Measurements from ENCODE around the gene CORO7.
"Not testable (repeated sequence)": the region's sequence is repeated elsewhere in the genome, so short reads cannot be mapped to it uniquely, and the experiment has no call there.

The CORO7 gene

DNA sequence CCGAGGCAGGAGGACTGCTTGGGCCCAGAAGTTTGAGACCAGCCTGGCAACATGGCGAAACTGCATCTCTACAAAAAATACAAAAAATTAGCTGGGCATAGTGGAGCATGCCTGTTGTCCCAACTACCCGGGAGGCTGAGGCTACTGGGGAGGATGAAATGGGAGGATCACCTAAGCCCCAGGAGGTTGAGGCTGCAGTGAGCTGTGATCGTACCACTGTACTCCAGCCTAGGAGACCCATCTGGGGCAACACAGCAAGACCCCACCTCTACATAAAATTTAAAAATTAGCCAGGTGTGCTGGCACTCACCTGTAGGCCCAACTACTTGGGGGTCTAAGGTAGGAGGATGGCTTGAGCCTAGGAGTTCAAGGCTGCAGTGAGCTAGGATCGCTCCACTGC, 67.1 kb downstream of the CORO7 start:
- no peak for DNase-seq

DNA sequence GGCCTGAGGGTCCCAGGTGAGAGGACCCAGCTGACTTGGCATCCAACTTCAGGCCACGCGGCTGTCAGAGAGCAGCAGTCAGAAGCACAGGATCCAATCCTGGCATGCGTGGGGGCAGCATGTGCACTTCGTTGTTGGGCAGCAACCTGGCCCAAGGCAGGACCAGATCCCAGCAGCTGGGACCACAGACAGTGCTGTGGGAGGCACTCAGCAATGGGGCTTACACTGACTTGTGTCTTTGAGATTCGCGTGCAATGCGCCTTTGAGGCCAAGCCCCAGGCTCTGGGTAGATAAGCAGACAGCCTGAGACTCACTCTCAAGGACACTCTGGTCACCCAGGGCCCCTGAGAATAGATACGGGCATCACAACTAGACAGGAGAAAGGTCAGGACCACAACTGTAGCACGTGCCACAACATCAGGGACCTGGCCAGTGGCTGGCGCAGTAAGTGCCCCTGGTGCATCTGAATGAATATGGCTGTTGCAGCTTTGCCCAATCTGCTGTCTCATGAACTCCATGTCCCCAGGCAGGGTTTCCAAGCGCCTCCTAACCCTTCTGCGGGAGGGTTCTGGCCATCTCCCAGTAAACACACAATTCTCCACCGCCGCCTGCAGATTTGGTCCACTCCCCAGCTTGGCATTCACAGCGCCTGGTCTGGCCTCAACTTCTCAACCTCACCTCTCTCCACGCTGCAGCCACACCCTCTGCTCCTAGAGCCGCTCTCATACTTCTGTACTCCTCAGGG, 68.5 kb downstream of the CORO7 start:
- DNase-seq = no peak

DNA sequence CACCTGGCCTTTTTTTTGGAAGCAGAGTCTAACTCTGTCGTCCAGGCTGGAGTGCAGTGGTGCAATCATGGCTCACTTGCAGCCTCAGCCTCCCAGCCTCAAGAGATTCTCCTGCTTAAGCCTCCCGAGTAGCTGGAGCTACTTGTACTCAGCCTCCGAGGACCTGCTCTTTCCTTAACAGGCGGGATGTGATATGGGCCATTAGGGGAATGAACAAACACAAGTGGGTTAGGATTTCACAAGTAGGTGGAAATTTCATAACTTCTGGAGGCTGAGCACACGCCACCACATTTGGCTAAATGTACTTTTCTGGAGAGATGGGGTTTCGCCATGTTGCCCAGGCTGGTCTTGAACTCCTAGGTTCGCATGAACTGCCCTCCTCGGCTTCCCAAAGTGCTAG, 69.4 kb downstream of the CORO7 start:
- no peak for DNase-seq

DNA sequence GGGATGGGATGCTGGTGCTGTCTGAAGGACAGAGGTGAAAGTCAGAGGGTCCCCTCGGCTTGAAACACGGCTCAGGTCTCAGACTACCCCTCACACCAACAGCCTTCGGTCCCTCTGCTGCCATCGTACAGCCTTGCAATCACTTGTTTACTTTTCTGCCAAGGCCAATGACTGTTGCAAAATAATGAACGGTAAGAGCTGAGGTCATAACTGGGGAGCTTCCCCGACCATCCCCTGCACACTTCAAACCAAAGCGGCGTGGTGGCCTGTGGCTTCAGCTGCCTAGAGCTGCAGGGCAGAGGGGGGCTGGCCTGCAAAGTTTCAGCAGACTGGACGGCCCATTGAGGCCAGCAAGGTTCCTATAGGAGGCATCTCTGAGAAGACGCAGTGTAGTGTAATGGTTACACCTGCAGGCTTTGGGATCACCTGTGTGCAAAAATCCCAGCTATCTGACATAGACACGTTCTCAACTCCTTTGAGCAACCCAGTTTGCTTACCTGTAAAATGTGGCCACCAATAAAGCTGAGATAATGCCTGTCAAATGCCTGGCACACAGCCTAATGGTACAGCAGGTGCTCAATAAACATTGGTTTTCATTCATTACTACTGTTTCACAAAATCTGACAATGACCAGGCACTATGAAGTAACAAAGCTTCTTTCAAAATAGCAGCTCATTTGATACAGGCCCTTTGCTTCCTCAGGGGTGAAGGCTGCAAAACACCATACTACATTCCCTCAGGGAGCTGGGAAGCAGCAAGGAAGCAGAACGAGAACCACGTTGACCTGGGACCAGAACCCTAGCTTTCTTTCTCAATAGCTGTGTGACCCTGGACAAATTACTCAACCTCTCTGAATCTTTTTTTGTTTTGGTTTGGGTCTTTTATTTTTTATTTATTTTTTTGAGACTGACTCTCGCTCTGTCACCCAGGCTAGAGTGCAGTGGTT, 70.3 kb downstream of the CORO7 start:
- DNase-seq = no peak

DNA sequence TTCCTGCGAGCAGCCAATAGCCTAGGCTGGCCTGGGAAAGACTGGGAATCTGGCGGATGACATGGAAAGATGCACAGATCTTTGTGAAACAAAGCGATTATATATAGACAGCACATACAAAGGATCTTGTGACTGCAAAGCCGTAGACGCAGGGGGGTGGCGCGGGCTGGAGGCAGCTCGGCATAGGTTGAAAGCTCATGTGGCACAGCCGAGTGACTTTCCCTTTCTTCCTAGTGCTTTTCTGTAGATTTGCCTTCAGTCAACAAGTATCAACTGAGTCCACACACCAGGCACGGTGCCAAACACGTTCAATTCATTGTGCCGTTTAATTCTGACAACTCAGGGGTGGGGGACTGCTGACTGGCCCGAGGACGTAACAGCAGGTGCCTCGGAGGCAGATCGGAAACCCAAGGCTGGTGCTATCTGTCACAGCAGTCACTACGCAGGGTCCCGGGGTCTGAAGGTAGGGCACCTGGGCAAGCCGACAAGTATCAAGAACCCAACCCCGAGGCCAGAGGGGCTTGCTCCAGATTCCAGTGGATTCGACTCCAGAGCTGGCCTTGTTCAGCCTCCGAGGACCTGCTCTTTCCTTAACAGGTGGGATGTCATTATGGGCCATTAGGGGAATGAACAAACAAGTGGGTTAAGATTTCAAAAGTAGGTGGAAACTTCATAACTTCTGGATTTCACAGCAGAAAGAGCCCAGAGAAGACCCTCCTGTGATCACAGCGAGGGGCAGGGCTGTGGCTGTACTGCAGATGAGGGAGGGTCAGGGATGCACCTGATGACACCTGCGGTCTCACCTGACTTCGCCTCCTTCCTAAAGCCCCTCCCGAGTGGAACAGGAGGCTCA, 71.2 kb downstream of the CORO7 start:
- DNase-seq = no peak

DNA sequence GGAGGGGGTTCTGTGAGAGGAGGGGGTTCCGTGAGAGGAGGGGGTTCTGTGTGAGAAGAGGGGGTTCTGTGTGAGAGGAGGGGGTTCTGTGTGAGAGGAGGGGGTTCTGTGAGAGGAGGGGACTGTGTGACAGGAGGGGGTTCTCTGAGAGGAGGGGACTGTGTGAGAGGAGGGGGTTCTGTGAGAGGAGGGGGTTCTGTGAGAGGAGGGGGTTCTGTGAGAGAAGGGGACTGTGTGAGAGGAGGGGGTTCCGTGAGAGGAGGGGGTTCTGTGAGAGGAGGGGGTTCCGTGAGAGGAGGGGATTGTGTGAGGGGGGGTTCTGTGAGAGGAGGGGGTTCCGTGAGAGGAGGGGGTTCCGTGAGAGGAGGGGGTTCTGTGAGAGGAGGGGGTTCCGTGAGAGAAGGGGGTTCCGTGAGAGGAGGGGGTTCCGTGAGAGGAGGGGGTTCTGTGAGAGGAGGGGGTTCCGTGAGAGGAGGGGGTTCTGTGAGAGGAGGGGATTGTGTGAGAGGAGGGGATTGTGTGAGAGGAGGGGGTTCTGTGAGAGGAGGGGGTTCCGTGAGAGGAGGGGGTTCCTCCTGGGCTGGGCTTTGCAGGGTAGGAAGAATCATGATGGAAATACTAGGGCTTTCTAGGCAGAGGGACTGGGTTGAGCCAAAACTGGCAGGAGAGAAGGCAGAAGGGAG, 72.0 kb downstream of the CORO7 start:
- DNase-seq = peak in 1 of 2 experiments; percentile 18

DNA sequence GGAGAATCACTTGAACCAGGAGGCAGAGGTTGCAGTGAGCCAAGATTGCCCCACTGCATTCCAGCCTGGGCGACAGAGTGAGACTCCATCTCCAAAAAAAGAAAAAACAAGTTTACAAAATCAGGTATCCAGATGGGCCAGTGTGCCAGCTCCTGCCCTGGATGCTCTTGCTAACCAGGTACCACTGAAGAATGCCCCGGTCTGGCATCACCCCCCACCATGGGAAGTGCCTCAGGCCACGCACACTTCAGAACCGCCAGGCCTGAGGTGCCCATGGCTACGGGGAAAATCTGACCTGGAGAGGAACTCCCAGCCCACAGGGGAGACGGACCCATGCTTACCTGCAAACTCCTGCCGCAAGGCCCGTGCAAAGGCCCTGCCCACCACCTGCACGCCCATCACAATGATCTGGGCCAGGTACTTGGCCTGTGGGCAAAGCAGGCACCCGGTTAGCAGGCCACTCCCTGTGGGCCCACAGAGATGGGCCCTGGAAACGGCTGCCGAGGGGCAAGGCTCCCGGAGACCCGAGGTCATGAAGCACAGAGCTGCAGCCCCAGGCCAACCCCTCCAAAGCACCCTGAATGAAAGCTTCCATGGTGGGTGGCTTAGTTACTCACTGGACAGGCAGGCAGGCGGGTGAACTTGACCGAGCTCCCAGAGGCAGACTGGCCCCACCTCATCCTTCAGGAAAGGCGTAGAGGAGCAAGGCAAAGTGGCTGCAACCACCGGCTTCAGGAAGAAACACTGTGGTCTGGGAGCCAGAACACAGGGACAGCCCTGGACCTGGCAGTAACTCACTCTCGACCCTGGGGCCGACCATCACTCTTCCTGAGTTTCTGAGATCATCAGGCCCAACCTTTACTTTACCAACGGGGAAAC, 73.3 kb downstream of the CORO7 start:
- no peak for DNase-seq

DNA sequence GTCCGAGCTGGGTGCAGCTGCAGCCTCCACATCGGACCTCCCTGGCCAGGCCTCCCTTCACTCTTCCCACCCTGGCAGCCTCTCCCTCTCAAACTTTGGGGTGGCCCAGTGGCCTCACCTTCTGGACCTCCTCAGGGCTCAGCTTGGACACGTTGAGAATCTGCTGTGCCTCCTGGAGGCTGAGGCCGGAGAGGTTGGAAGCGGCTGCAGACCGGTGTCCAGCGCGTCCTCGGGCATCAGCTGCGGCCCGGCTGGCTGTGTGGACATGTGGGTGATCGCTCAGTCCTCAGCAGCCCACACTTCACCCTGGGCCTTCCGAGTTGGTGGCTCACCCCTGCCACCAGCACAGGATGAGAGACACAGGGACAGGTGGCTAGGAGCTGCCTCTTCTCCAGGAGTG, 75.1 kb downstream of the CORO7 start:
- DNase-seq = no peak

DNA sequence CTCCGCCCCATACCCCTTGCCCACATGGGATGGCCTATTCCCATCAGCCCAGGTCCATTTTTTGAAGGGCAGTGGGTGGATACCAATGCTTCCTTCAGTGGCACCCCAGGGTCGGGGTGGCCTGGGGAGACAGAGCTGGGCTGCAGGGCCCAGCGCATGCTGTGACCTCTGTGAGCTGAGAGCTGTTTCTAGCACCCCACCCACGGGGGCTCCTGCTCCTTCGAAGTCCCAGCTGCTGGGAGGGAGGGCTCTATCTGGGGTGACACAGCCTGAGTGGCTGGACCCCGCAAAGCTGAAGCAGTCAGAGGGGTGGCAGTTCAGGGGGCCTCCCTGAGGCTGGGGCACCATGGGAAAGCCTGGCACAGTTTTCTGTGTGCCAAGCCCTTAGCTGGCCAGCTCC, 76.0 kb downstream of the CORO7 start:
- DNase-seq = no peak

DNA sequence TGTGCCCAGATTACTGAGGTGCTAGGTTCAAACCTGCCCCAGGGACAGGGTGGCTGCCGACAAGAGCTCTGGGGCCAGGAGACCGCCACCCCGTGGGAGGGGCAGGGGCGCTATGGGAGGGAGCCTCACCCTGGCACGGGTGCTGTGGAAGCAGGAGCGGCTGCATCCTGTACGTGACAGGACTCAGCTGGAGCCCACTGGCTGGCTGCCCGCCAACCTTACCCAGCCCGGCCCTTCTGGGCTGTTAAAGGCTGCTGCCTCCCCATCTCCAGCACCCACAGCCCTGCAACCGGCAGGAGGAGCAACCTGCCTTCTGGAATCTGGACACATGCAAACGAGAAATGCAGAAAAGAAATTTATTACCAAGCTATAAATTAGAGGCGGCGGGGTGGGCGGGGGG, 76.5 kb downstream of the CORO7 start:
- DNase-seq = no peak

DNA sequence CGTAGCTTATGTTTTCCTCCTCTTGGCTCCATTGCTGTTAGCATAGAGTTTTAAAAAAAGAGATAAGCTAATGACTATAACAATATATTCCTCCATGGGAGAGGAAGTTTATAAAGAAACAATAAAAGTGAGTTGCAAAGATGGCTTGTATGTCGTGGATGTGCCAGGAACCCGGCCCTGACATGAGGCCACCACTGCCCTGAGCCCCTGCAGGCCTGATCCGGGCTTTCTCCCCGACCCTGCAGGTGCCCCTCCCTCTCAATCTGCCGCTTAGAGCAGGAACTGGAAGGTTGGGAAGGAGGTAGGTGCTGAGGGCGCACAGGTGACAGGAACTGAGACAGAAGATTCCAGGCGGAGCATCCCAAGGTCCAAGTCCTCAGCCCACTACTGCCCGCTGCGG, 76.9 kb downstream of the CORO7 start:
- no peak for DNase-seq

DNA sequence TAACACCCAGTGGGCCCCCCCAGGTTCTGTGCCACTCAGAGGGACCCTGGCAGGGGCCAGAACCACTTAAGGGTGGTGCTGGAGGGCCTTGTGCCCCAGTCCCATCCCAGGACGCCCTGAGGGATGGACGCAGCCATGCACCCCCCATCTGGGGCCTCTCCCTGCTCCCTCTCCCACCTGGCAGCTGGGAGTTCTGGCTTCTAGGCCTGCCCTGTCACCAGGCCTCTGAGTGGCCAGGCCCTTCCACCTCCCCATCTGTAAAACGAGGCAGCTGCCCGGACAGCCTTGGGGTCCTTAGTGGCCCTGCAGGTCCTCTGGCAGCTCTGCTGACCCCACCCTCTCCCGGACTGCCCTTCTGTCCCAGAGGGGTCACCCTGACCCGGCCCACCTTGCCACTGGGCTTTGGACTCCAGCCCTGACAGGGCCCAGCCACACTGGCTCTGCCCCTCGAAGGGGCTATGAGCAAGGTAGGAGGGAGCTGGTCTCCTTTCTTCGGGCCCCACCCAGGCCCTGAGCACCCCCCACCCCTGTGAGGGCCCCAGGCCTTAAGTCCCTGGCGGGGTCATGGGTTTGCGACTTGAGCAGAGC, 77.6 kb downstream of the CORO7 start:
- DNase-seq = no peak

DNA sequence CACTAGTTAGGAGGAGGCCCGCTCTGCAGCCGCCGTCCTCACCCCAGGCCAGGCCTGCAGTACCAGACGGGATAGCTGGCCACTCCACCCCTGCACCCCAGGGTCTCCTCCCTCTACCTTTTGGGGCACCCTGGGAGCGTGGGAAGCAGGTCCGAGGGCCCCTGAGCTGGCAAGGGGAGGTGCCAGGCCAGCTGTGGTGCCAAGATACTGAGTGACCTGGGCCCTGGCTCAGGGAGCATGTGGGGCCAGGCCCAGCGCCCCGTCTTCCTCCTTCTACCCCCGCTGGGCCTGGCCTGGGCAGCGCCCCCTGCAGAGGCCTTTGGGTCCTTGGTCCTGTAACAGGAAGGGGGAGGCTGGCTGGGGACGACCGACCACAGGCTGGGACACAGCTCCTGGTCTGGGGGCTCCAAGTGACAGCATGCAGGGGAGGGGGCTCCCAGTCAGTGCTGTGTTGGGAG, 78.2 kb downstream of the CORO7 start:
- DNase-seq = no peak

DNA sequence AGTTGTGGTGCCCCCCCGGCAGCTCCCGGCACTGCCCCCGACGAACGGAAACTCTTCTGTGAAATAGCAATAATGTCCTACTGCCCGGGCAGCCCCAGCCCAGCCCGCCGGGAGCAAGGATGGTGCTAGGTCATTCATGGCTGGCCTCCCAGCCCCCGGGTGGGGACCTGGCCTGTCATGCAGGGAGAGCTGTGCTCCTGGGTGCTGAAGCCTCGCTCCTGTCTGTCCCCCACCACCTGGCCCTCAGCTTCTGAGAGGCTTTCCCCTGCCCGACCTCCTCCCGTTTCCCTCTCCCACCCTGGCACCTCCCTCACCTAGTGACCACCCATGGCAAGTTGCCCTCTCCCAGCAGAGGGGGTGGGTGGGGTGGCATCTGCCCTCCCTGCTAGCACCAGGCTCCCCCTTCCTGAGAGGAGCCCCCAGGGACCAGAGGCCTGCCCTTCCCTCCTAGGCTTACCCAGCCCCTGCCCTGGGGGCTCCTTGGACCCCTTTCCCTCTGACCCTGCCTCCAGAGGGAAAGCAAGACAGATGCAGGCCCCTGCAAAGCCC, 78.8 kb downstream of the CORO7 start:
- DNase-seq = no peak

DNA sequence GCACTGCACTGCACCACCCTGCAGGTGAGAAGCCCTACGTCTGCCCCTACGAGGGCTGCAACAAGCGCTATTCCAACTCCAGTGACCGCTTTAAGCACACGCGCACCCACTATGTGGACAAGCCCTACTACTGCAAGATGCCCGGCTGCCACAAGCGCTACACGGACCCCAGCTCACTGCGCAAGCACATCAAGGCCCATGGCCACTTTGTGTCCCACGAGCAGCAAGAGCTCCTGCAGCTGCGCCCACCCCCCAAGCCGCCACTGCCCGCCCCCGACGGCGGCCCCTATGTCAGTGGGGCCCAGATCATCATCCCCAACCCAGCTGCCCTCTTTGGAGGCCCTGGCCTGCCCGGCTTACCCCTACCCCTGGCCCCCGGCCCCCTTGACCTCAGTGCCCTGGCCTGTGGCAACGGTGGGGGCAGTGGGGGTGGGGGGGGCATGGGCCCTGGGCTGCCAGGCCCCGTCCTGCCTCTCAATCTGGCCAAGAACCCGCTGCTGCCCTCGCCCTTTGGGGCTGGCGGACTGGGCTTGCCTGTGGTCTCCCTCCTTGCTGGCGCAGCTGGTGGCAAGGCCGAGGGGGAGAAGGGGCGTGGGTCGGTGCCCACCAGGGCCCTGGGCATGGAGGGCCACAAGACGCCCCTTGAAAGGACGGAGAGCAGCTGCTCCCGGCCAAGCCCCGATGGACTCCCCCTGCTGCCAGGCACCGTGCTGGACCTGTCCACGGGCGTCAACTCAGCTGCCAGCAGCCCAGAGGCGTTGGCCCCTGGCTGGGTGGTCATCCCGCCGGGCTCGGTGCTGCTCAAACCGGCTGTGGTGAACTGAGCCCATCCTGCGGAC, 79.5 kb downstream of the CORO7 start:
- DNase-seq = no peak

DNA sequence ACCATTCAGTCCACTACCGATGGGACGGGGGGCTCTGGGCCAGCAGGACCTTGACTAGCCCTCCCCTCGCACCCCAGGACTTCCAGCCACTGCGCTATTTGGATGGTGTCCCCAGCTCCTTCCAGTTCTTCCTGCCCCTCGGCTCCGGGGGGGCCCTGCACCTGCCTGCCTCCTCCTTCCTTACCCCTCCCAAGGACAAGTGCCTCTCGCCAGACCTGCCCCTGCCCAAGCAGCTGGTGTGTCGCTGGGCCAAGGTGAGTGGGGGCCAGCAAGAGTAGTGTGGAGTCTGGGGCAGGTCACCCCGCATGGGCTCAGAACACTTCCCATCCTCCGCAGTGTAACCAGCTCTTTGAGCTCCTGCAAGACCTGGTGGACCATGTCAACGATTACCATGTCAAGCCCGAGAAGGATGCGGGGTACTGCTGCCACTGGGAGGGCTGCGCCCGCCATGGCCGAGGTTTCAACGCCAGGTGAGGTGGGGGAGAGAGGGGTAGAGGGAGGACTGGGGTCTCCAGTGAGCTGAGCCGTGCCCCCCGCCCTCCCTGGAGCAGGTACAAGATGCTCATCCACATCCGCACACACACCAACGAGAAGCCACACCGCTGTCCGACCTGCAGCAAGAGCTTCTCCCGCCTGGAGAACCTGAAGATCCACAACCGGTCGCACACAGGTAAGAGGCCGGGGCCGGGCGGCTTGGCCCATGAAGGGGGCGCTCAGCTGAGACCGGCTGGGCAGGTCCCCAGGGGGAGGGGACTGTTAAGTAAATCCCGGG, 81.5 kb downstream of the CORO7 start:
- DNase-seq = no peak

DNA sequence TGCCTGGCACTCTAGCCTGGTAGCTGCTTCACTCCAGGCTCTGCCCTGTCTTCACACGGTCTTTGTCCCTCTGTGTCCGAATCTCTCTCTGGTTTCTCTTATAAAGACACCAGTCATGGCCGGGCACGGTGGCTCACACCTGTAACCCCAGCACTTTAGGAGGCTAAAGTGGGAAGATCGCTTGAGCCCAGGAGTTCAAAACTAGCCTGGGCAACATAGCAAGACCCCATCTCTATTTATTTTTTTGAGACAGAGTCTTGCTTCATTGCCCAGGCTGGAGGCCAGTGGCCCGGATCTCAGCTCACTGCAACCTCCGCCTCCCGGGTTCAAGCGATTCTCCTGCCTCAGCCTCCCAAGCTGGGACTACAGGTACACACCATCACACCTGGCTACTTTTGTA, 82.7 kb downstream of the CORO7 start:
- DNase-seq = not testable (repeated sequence)

DNA sequence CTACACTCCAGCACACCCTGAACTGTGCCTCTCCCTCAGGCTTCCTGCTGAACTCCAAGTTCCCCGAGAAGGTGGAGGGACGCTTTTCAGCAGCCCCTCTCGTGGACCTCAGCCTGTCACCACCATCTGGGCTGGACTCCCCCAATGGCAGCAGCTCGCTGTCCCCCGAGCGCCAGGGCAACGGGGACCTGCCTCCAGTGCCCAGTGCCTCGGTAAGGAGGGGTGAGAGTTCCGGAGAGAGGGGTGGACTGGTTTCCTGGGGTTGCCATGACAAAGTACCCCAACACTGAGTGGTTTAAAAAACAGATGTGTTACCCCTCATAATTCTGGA, 83.1 kb downstream of the CORO7 start:
- DNase-seq = no peak
